ENCODE data around the gene TSC22D4. TPM values are rescaled to one million over a fixed set of nuclear protein-coding genes. Genes with fewer than 3 reads are reported as not detected.

TSC22D4 gene
- total and polyA plus RNA-seq, 9 of the 15 experiments (the other 6 are each of a cell fraction or from before 2014, with no cell fraction given), result 0.37 to 107 (median 28.7) TPM

DNA sequence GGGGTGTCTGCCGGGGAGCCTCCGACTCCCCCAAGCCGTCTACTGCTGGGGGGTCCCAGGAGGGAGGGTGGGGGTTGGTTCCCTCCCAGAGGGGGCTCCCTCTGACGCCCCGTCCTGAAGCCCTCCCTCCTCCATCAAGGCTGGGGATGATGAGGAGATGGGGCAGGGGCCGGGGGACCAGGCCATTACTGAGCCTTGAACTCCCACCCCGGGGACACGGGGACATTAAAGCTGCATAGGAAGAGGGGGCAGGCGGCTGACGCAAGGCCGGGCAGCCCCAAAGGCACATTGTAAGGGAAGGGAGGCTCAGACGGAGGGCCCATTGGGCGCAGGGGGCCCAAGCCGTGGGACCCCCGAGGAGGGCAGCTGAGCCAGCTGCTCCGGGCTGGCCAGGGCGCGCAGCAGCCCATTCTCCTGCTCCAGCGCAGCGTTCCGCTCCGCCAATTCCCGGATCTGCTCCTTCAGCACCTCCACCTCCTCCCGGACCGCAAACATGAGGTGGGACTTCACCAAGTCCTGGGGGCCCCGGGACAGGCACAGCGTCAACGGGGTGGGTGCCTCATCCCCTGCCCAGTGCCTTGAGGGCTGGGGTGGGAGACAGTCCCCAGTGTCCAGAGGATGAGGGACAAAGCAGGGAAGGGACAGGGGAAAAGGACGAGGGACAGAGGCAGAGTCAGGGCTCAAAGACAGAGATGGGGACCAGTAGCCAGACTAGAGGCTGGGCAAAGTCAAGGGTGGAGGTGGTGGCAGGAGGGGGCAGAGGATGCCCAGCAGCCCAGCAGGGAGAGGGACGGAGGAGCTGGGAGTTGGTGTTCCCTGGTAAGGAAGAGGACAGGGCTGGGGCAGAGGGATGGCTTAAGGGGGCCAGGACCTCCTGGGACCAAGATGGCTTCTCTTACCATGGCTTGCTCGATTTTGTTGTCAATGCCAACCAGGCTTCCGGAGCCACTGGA lies 12.1 kb downstream of the TSC22D4 start:
- no peaks in the 10 kb centered on the region for H3K9me3 ChIP-seq (replicated peaks; ENCODE audit: control insufficient read depth, insufficient read depth, low read depth, low read length)
- H3K27me3 ChIP-seq (ENCODE audit: control insufficient read depth in 2 of 2, insufficient read depth in 2 of 2, low read length in 2 of 2), result no peaks in the 10 kb centered on the region
- BruUV-seq (replicated peaks), result TSS peak; percentile 79
- no peaks in the 10 kb centered on the region for H3K9me1 ChIP-seq (ENCODE audit: control insufficient read depth, insufficient read depth, low read length)
- WGBS (ENCODE audit: insufficient coverage, low coverage, missing lambda C conversion rate), result 86% methylated on average over 22 of the region's 32 CpGs
- H2AFZ ChIP-seq (ENCODE audit: low read depth, low read length), result no peak overlapping the region
- CTCF ChIA-PET (ENCODE audit: low intra/inter-chr PET ratio), result interaction anchor here (0.9 to 3.4 kb wide), 4 partner anchors 12 to 333 kb away, joined by 3 to 10 read pairs (median 3); no protein-coding TSS in a partner anchor
- H3K4me1 ChIP-seq (replicated peaks in 1 of 2; ENCODE audit: control insufficient read depth in 2 of 2, insufficient read depth in 2 of 2, low read length in 2 of 2), result peaks cover 0 to 27% of the 10 kb centered on the region in 2 experiments; a peak in 4 of 5 replicates
- POLR2A ChIA-PET, result interaction anchor here (0.6 kb wide), 1 partner anchor 333 kb away, joined by 5 read pairs; no protein-coding TSS in a partner anchor
- FAIRE-seq, result no peak
- H3K36me3 ChIP-seq (ENCODE audit: control insufficient read depth, insufficient read depth, low read length), result peaks cover 44% of the 10 kb centered on the region; the same call in 2 of the 3 replicates
- H3K79me2 ChIP-seq (ENCODE audit: control insufficient read depth, insufficient read depth, low read length), result peaks cover 3% of the 10 kb centered on the region; the same call in 1 of the 3 replicates
- no peak for DNase-seq (ENCODE audit: extremely low read depth in 1 of 4, low spot score in 3 of 4)
- in situ Hi-C loops (cut with MboI), result loop anchor here (25.0 kb wide), 1 partner anchor 95 kb away; the partner anchor contains the start of gene SAP25
- no peak overlapping the region for H3K4me3 ChIP-seq
- H4K20me1 ChIP-seq (replicated peaks; ENCODE audit: control insufficient read depth, insufficient read depth, low read length), result peaks cover 8% of the 10 kb centered on the region
- intact Hi-C loops (cut with micrococcal nuclease), result loop anchor here (5.0 kb wide), 1 partner anchor 385 kb away; the partner anchor contains the start of gene SLC12A9
- ATAC-seq, result no peak
- no peak for TF ChIP-seq ZNF143 (CRISPR knock-in tag; IDR thresholded peaks at IDR 0.05)
- TF ChIP-seq ZNF766 (CRISPR knock-in tag; conservative IDR thresholded peaks at IDR 0.05), result no peak
- peak; percentile 56 for TF ChIP-seq RBFOX2 (IDR thresholded peaks at IDR 0.05; ENCODE audit: low read depth, low read length)
- peak; percentile 15; the same call in 1 of the 2 replicates for TF ChIP-seq POLR2AphosphoS5 (IDR thresholded peaks at IDR 0.05; ENCODE audit: control insufficient read depth, insufficient read depth, low read depth, low read length)
- peak; percentile 16; the same call in 1 of the 2 replicates for TF ChIP-seq ZBTB7A (IDR thresholded peaks at IDR 0.05; ENCODE audit: borderline replicate concordance, control insufficient read depth, low read depth, low read length)
- no peak for TF ChIP-seq SMARCA4 (IDR thresholded peaks at IDR 0.05)
- no peak for TF ChIP-seq PTBP1 (IDR thresholded peaks at IDR 0.05; ENCODE audit: low read depth, low read length)
- no peak for TF ChIP-seq NELFE (IDR thresholded peaks at IDR 0.05; ENCODE audit: insufficient read depth, insufficient read length)
- TF ChIP-seq HDAC3 (IDR thresholded peaks at IDR 0.05; ENCODE audit: borderline replicate concordance, partially characterized antibody), result no peak
- no peak for TF ChIP-seq MYNN (IDR thresholded peaks at IDR 0.05)
- no peak for TF ChIP-seq MYNN (CRISPR knock-in tag; IDR thresholded peaks at IDR 0.05)
- TF ChIP-seq POLR2G (IDR thresholded peaks at IDR 0.05; ENCODE audit: low read depth, low read length), result peak; percentile 56
- H3K9ac ChIP-seq (ENCODE audit: insufficient read depth in 1 of 2, low read depth in 2 of 2, low read length in 2 of 2), result no peak overlapping the region
- no peak overlapping the region for H3K4me2 ChIP-seq (ENCODE audit: insufficient read depth, low read length)
- H3K27ac ChIP-seq (ENCODE audit: extremely low read depth, low read depth, low read length), result no peak overlapping the region

Data from K562 (cell line).